ENCODE measurements around the gene RMI1. TPM values are rescaled to one million over a fixed set of nuclear protein-coding genes. Genes with fewer than 3 reads are reported as not detected.

RMI1 gene
- total and polyA plus RNA-seq, 2 of the 8 experiments (the other 6 are each of a cell fraction or from before 2014, with no cell fraction given) = 3.0 to 34.1 TPM

GRCh38 chr9:83979812-83980394 lies 702 bp upstream of the RMI1 start, which contains the start of gene HNRNPK (continued):
- TF ChIP-seq CHD7 (IDR thresholded peaks at IDR 0.05; ENCODE audit: insufficient replicate concordance, low read length) (no peak), SRF (IDR thresholded peaks at IDR 0.05; ENCODE audit: low read depth, low read length) (no peak), SIN3A (conservative IDR thresholded peaks at IDR 0.05 in 1 of 2, IDR thresholded peaks at IDR 0.05 in 1 of 2; ENCODE audit: low read depth in 1 of 2, low read length in 2 of 2) (no peak), RXRA (IDR thresholded peaks at IDR 0.05; ENCODE audit: insufficient read depth, low read depth, low read length) (no peak), ATF2 (IDR thresholded peaks at IDR 0.05; ENCODE audit: low read length) (no peak), EZH2 (IDR thresholded peaks at IDR 0.05; ENCODE audit: low read depth, low read length, severe bottlenecking) (no peak), TEAD4 (IDR thresholded peaks at IDR 0.05; ENCODE audit: low read depth, low read length) (no peak), BACH1 (IDR thresholded peaks at IDR 0.05; ENCODE audit: low read length) (no peak), BCL11A (IDR thresholded peaks at IDR 0.05; ENCODE audit: low read depth in 2 of 2, low read length in 2 of 2) (no peak)
